GM12872 (cell line): ENCODE results near the gene KIAA0040.

Experiments
- CTCF ChIP-seq: IDR thresholded peaks from 3 replicates; pipeline ENCODE4 v1.5.1; 2011; ENCODE audit warnings: low read depth, mild to moderate bottlenecking, low read length, moderate library complexity; ENCODE audit not compliant: insufficient read depth

The KIAA0040 gene

DNA sequence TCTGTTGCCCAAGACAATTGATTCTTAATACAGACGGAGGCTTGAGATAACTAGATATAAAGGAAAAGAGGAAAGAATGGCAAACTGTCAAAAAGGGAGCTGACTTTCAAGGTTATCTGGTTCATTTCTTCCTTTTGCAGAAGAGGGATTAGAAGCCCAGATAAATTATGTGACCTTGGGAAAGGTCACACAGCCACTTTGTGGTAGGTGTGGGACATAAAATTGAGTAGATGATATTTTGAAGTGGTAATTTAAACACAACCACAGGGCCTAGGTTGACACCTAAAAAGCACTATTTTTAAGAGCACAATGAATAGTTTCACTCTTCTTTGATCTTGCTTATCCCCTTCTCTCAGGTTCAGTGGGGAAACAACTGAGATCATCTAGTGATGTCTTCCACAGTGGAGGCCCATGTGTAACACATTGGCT, 16.9 kb upstream of the KIAA0040 start:
- no peak for TF ChIP-seq CTCF

GRCh38 chr1:175208773-175209492, 16.4 kb upstream of the KIAA0040 start:
- TF ChIP-seq CTCF = no peak

DNA sequence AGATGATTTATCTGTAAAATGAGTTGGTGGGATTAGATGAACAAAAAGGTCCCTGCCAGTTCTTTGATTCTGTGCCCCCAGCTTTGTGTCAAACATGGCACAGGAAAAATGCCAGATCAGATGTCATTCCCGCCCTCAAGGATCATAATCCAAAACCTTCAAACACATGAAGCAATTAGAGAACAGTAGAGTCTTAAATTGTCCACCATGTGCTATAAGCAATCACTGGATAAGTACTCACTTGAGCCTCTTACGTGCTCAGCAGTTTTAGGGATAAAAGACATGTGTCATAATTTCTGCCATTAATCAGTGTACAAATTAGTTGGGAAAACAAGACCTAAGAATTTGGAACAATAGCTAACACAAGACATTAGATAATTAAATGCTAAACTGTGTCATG, 15.4 kb upstream of the KIAA0040 start:
- TF ChIP-seq CTCF = no peak

GRCh38 chr1:175206687-175207086, 14.1 kb upstream of the KIAA0040 start:
- TF ChIP-seq CTCF = no peak

- no peak for TF ChIP-seq CTCF
Observed at GRCh38 chr1:175204330-175204729, 11.8 kb upstream of the KIAA0040 start.

DNA sequence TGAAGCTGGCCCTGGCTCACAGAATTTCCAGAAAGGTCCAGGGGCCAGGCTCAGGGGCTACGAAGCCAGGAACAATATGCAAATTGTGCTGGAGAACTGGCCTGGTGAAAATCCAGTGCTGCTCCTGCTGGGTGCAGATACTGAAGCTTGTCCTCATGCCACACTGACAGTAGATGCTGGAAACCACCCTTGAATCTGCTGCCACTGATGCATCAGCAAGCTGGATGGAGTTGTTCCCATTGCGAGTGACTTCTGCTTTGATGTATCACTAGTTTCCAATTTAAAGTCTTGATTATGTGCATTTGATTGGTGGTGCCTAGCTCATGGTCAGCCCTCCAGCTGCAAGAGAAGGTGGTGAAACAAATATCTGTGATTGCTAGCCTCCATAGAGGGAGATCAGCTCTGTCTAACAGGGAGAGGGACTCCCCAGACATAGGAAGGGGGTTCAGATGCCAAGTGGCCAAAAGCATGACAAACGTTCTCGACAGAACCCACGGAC, 11.0 kb upstream of the KIAA0040 start:
- TF ChIP-seq CTCF = no peak

- no peak for TF ChIP-seq CTCF
Observed at GRCh38 chr1:175200678-175201521, 8.3 kb upstream of the KIAA0040 start.
